ENCODE results near the gene IER5L.

- TF ChIP-seq POLR2A (IDR thresholded peaks at IDR 0.05; ENCODE audit: extremely low read depth, insufficient read length) (no peak), MYC (IDR thresholded peaks at IDR 0.05; ENCODE audit: low read depth, low read length) (no peak)
- TF ChIP-seq, protein P1, sequence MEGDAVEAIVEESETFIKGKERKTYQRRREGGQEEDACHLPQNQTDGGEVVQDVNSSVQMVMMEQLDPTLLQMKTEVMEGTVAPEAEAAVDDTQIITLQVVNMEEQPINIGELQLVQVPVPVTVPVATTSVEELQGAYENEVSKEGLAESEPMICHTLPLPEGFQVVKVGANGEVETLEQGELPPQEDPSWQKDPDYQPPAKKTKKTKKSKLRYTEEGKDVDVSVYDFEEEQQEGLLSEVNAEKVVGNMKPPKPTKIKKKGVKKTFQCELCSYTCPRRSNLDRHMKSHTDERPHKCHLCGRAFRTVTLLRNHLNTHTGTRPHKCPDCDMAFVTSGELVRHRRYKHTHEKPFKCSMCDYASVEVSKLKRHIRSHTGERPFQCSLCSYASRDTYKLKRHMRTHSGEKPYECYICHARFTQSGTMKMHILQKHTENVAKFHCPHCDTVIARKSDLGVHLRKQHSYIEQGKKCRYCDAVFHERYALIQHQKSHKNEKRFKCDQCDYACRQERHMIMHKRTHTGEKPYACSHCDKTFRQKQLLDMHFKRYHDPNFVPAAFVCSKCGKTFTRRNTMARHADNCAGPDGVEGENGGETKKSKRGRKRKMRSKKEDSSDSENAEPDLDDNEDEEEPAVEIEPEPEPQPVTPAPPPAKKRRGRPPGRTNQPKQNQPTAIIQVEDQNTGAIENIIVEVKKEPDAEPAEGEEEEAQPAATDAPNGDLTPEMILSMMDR (IDR thresholded peaks at IDR 0.05; ENCODE audit: low read depth, low read length): no peak
- TF ChIP-seq, protein P2, sequence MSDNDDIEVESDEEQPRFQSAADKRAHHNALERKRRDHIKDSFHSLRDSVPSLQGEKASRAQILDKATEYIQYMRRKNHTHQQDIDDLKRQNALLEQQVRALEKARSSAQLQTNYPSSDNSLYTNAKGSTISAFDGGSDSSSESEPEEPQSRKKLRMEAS (IDR thresholded peaks at IDR 0.05; ENCODE audit: low read depth, low read length): no peak
Observed at GRCh38 chr9:129185991-129186390, 7.9 kb upstream of the IER5L start.
